ENCODE measurements around the gene NDUFA7.
"Not testable (repeated sequence)": the region's sequence is repeated elsewhere in the genome, so short reads cannot be mapped to it uniquely, and the experiment has no call there.

- TF ChIP-seq NR3C1 (IDR thresholded peaks at IDR 0.05); CTCF (IDR thresholded peaks at IDR 0.05); MYC (IDR thresholded peaks at IDR 0.05; ENCODE audit: borderline replicate concordance, low read length); POLR2A (IDR thresholded peaks at IDR 0.05; ENCODE audit: low read length); KDM1A (IDR thresholded peaks at IDR 0.05; ENCODE audit: low read depth); MAX (IDR thresholded peaks at IDR 0.05); NFE2L2 (conservative IDR thresholded peaks at IDR 0.05; ENCODE audit: low read length); FOSL2 (IDR thresholded peaks at IDR 0.05); FOSL2 (CRISPR knock-in tag; IDR thresholded peaks at IDR 0.05); HOXA7 (CRISPR knock-in tag; IDR thresholded peaks at IDR 0.05); CHD2 (IDR thresholded peaks at IDR 0.05; ENCODE audit: low read length, partially characterized antibody): not testable (repeated sequence)
Observed at GRCh38 chr19:8352845-8353244, 31.7 kb upstream of the NDUFA7 start.

Measured in A549 (cell line).